Mammary microvascular endothelial cell (primary cell): ENCODE data around the gene IKZF4. TPM values are rescaled to one million over a fixed set of nuclear protein-coding genes. Genes with fewer than 3 reads are reported as not detected.

Source experiments
- total RNA-seq: library from RNA; depleted of rRNA; stranded (reverse); fragments of >200 nt; gene quantifications from 2 replicates; pipeline ENCODE4 v1.2.3, GENCODE V29; 2015

IKZF4 gene
- 0.49 and 0.60 TPM in 2 replicates for total RNA-seq

DNA sequence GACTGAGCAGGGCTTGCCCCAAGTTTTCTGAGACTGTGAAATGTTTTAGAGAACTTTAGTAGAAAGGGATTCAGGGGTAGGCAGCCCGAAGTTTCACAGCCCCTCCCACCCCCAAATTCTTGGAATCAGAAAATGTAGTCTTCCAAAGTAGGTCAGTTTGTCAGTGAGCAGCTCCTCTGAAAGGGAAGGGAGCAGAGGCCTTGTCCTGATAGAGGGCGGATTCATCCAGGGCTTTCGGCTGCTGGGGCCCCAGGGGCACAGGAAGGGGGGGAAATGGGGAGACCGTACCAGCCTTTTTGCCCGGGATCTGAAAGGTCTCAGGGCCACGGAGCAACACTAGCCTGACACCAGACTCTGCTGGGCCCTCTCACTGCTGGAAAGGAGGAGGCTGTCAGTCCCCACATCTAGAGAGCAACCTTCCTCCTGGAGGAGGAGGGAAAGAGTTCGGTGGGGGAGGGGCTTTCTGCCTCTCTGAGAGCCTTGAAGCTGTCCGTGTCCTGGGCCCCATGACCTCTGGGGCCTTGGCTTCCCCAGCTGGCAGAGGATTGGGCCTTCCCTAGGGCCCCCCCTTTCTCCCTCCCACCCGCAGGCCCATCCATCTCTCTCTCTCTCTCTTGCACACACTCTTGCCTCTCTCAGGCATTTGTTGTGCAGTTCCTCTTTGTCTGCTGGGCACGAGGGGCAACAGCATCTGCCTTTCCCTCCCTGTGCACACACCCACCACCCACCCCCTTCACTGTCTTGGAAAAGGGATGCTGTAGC, at the start of gene IKZF4:
IKZF4 (plus strand) TSS at position 621 of the 762 bp plus-strand sequence. CDS start 451 bp downstream, outside the sequence.

DNA sequence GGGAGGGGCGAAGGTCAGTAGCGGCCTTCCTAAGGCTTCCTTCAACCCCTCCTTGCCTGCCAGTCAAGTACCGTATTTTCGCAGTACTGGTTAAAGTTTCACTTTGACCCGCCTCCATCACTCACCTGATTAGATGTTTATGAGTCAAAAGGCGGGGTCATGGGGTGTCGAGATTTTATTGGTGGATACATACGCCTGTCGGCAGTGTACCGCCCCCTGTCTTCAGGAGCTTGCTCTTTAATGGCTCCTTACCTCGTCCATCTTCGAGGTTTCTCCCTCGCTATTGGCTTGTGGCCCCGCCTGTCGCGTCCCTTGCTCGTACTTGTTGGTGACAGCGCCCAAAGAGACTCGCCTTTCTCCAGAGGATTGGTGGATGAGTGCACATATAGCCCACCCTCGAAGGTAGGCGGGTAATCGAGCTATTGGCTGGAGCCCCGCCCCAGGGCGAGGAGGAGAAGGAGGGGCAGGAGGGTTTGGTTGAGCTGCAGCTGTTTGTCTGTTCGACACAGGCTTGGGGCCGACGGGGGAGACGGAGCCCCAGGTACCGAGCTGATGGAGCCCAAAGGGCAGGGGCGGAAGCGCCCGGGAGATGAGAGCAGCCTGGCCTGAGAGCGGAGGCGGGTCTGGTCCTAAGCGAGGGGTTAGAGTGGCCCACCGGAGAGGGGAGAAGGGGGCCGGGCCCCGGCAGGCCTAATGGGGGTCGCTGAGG, 47.1 kb upstream of the IKZF4 start, which contains the start of gene RAB5B:
RAB5B (plus strand) TSS at position 480 of the 709 bp plus-strand sequence. CDS start 12,883 bp downstream, outside the sequence.

DNA sequence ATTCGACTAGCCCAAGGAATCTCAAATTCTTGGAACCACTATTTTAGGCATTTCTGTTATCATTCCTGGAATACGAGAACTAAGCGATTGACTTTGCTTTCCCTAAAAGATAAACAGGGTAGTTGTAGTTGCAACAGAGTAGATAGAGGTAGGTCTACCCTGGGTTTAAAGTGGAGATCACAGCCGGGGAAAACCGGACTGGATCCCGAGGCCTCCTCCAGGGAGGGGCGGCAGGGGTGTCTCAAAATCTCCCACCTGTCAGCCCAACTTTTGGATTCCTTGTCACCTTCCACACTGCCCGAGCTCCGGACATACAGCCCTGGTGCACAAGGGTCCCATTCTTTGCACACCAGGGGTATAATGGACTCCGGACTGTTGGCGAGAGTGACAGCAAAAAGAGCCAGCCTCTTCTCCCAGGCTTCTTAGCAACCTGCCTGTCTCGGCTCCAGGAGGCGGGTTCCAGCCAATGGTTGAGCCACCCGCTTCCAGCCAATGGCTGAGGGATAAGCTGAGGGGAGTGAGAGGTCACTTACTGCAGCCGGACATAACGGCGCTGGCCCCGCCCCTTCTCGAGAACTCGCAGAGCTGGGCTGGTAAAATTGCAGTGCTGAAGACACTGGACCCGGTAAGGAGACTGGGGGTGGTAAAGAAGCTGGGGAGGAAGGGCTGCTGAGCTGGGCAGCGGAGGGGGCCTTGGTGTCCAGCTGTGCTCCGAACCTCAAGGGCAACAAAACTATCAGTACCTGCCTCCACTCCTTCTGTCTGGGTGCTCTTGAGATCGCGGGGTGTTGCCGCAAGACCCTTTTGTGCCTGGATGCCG, 23.9 kb upstream of the IKZF4 start, which contains the start of gene SUOX:
SUOX (plus strand) TSS at position 562 of the 820 bp plus-strand sequence. CDS start 4,946 bp downstream, outside the sequence.

DNA sequence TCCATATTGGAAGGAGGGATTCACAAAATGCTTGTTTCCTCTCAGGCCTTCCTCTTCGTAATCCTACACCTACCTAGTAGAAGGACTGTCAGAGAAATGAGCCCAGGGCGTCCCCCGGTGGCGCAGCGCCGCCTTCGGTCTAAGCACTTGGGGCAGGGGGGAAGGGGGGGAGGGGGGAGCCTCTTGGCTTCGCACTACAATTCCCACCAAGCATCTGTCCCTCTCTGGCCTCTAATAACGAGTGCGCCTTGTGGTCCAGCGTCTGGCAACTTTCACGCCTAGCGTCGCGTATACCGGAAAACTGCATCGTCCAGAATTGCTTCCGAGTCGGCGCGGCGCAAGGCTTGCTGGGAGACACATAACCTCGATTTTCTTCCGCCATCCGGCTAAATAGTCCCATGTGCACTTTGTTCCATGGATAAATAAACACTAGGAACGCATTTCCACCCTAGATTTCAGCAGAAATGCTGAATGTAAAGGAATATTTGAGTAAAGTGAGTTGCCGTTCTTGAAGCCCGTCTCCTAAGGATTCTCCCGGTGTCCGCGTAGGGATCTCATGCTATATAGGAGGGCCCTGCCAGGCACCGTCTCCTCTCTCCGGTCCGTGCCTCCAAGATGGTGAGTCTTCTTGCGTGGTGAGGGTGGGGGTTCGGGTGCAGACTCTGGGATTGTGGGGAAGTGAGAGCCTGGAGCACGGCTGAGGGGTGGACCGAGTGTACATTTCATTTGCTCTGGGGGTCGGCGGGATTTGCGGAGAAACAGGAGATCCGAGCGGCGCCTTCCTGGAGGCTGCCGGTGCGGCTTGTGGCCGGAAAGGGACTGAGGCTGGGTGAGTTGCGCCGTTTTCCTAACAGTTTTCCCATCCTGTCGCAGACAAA, 20.9 kb downstream of the IKZF4 start, which contains the start of gene RPS26:
RPS26 (plus strand) TSS at position 367 of the 878 bp plus-strand sequence; CDS start at position 616, 249 bp downstream.

DNA sequence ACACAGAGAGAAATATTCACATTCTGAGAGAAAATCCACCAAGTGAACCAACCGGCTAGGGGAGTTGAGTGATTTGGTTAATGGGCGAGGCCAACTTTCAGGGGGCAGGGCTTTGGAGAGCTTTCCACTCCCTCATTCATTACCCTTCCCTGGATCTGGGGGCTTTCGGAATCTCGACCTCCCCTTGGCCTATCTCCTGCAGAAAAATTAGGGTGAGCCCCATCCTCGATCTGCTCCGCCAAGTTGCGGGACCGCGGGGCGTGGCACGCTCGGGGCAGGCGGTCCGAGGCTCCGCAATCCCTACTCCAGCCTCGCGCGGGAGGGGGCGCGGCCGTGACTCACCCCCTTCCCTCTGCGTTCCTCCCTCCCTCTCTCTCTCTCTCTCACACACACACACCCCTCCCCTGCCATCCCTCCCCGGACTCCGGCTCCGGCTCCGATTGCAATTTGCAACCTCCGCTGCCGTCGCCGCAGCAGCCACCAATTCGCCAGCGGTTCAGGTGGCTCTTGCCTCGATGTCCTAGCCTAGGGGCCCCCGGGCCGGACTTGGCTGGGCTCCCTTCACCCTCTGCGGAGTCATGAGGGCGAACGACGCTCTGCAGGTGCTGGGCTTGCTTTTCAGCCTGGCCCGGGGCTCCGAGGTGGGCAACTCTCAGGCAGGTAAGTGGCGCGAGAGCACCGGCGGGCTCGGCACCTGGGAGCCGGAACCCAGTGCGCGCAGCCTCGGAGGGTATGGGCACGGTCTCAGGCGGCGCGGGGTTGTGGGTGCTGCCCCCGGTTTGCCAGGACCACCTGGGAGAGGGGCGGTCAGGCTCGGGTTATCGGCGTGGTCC, 59.1 kb downstream of the IKZF4 start, which contains the start of gene ERBB3:
ERBB3 (plus strand) TSS at position 443 of the 833 bp plus-strand sequence; CDS start at position 579, 136 bp downstream.

Other genes starting within 250 kb of the IKZF4 start
- 132 and 161 TPM in 2 replicates for gene SARNP, start 203.3 kb upstream of the IKZF4 start, total RNA-seq
- gene ORMDL2, start 203.0 kb upstream of the IKZF4 start, total RNA-seq = 37.3 and 40.5 TPM in 2 replicates
- 30.0 and 31.7 TPM in 2 replicates for gene DNAJC14, start 191.5 kb upstream of the IKZF4 start, total RNA-seq
- 2.3 and 3.5 TPM in 2 replicates for gene MMP19, start 178.1 kb upstream of the IKZF4 start, total RNA-seq
- gene PYM1, start 93.1 kb upstream of the IKZF4 start, total RNA-seq = 32.3 and 41.1 TPM in 2 replicates
- 31.7 and 41.1 TPM in 2 replicates for gene DGKA, start 89.9 kb upstream of the IKZF4 start, total RNA-seq
- 0.69 TPM in 1 of 2 replicates, not detected in the other for gene PMEL, start 55.0 kb upstream of the IKZF4 start, total RNA-seq
- gene CDK2, start 54.2 kb upstream of the IKZF4 start, total RNA-seq = 44.6 and 46.3 TPM in 2 replicates
- 49.1 and 52.2 TPM in 2 replicates for gene RAB5B, start 47.0 kb upstream of the IKZF4 start, total RNA-seq
- gene SUOX, start 23.8 kb upstream of the IKZF4 start, total RNA-seq = 16.3 and 18.0 TPM in 2 replicates
- gene RPS26, start 20.9 kb downstream of the IKZF4 start, total RNA-seq = 2,120 and 2,289 TPM in 2 replicates
- gene ERBB3, start 59.1 kb downstream of the IKZF4 start, total RNA-seq = not detected in 2 replicates
- 183 and 202 TPM in 2 replicates for gene PA2G4, start 83.5 kb downstream of the IKZF4 start, total RNA-seq
- gene RPL41, start 95.6 kb downstream of the IKZF4 start, total RNA-seq = 2,181 and 3,254 TPM in 2 replicates
- gene ZC3H10, start 97.2 kb downstream of the IKZF4 start, total RNA-seq = 2.5 and 3.0 TPM in 2 replicates
- gene ESYT1, start 107.2 kb downstream of the IKZF4 start, total RNA-seq = 247 and 287 TPM in 2 replicates
- gene MYL6B, start 131.5 kb downstream of the IKZF4 start, total RNA-seq = 75.2 and 78.8 TPM in 2 replicates
- 4,496 and 4,852 TPM in 2 replicates for gene MYL6, start 137.3 kb downstream of the IKZF4 start, total RNA-seq
- gene SMARCC2, start 168.4 kb downstream of the IKZF4 start, total RNA-seq = 40.6 and 44.5 TPM in 2 replicates
- 46.2 and 57.4 TPM in 2 replicates for gene RNF41, start 200.9 kb downstream of the IKZF4 start, total RNA-seq
- gene NABP2, start 203.3 kb downstream of the IKZF4 start, total RNA-seq = 41.6 and 57.6 TPM in 2 replicates
- gene SLC39A5, start 209.0 kb downstream of the IKZF4 start, total RNA-seq = not detected in 2 replicates
- 17.7 and 18.9 TPM in 2 replicates for gene ANKRD52, start 237.3 kb downstream of the IKZF4 start, total RNA-seq
- gene COQ10A, start 245.9 kb downstream of the IKZF4 start, total RNA-seq = 7.4 and 9.2 TPM in 2 replicates